Activated T-cell treated with anti-CD3 and anti-CD28 coated beads, Interleukin-2, amount 50 U/mL, for 24 hours (primary cell): Measurements from ENCODE around the gene BIRC5.

Source experiments
- DNase-seq: peaks from one replicate; pipeline ENCODE4 v3.0.0-alpha.2; 2020
- H3K27ac Mint-ChIP-seq: 2 replicates; pipeline ENCODE4 v1.8.0; 2020; ENCODE audit warnings: mild to moderate bottlenecking, mixed read lengths
- H3K27me3 Mint-ChIP-seq: 2 replicates; pipeline ENCODE4 v1.8.0; 2020; ENCODE audit warnings: mixed read lengths
- H3K36me3 Mint-ChIP-seq: 2 replicates; pipeline ENCODE4 v1.8.0; 2020; ENCODE audit warnings: low read depth, mixed read lengths
- H3K4me1 Mint-ChIP-seq: 2 replicates; pipeline ENCODE4 v1.8.0; 2020; ENCODE audit warnings: low read depth, mixed read lengths
- H3K4me3 Mint-ChIP-seq: 2 replicates; pipeline ENCODE4 v1.8.0; 2020; ENCODE audit warnings: mild to moderate bottlenecking, moderate library complexity, mixed read lengths
- H3K9me3 Mint-ChIP-seq: 2 replicates; pipeline ENCODE4 v1.8.0; 2020; ENCODE audit warnings: mixed read lengths

Gene BIRC5

DNA sequence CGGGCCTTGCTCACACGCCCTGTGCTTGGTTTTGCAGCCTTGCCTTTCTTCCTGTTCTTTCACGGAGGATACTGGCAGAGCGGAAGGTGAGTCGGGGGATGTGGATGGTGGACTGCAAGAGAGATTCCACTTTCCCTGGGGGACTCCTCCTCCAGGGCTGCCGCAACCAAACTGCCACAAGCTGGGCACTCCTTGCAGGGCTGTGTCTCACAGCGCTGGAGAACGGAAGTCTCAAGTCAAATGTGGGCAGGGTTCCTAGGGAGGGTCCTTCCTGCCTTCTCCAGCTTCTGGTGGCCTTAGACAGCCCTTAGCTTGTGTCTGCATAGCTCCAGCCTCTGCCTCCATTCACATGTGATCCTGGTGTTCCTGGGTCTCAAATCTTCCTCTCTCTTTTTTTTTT is 11.4 kb upstream of the BIRC5 start:
- no peak overlapping the region for H3K27ac Mint-ChIP-seq
- no peak for DNase-seq
- H3K9me3 Mint-ChIP-seq: no peaks in the 10 kb centered on the region
- no peaks in the 10 kb centered on the region for H3K27me3 Mint-ChIP-seq
- peaks cover 3% of the 10 kb centered on the region for H3K4me1 Mint-ChIP-seq
- H3K4me3 Mint-ChIP-seq: no peak overlapping the region
- peaks cover 29% of the 10 kb centered on the region for H3K36me3 Mint-ChIP-seq

DNA sequence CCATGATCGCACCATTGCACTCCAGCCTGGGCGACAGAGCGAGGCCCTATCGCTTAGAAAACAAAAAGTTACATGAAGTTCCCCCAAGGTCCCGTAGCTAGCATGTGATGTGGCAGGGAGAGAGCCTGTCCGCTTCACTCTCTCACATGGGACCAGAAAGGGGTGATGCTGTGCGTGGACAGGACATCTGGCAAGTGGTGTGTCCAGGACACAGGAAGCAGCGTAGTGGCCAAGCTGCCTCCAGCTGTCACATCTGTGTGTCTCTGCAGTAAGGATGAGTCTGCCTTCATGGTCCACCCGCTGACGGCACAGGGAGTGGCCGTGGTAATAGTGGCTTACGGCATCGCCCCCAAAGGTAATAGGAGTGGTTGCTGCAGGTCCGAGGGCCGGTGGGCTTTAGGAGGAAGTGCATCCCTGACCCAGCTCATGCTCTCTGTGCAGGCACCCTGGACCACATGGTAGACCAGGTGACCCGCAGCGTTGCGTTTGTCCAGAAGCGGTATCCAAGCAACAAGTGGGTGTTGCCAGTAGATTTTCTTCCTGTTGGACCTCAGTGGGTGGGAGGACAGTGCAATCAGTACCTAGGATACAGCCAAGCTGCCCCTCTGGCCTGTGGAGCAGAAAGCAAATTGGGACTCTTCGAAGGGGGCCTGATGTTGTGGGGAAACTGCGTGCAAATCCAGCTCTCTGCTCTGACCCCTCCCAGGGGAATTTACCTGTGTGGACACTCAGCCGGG is 9.5 kb upstream of the BIRC5 start:
- Mint-ChIP-seq H3K27ac (no peak overlapping the region), H3K4me1 (no peaks in the 10 kb centered on the region), H3K36me3 (peaks cover 18% of the 10 kb centered on the region), H3K27me3 (no peaks in the 10 kb centered on the region), H3K4me3 (no peak overlapping the region), H3K9me3 (no peaks in the 10 kb centered on the region)
- no peak for DNase-seq

- Mint-ChIP-seq H3K4me3 (no peak overlapping the region), H3K9me3 (no peaks in the 10 kb centered on the region), H3K27ac (no peak overlapping the region), H3K4me1 (no peaks in the 10 kb centered on the region), H3K27me3 (no peaks in the 10 kb centered on the region), H3K36me3 (peaks cover 18% of the 10 kb centered on the region)
- no peak for DNase-seq
These were observed 8.8 kb upstream of the BIRC5 start for GRCh38 chr17:78205124-78205775.

GRCh38 chr17:78206298-78206697 is 7.8 kb upstream of the BIRC5 start:
- peaks cover 18% of the 10 kb centered on the region for H3K36me3 Mint-ChIP-seq
- H3K27ac Mint-ChIP-seq: no peak overlapping the region
- DNase-seq: no peak
- H3K9me3 Mint-ChIP-seq: no peaks in the 10 kb centered on the region
- H3K4me1 Mint-ChIP-seq: no peaks in the 10 kb centered on the region
- H3K27me3 Mint-ChIP-seq: no peaks in the 10 kb centered on the region
- H3K4me3 Mint-ChIP-seq: no peak overlapping the region

DNA sequence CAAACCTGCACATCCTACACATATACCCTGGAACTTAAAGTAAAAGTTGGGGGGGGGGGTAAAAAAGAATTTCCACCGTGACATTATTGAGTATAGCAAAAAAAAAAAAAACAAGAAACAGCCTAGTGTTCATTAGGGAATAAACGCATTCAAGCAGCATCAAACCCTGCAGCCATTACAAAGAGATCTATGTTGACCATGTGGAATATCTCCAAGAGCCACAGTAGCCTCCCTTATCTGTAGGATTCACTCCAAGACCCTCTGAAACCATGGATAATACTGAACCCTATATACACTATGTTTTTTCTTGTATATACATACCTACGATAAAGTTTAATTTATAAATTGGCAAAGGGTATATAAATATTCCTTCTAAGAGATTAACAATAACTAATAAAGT is 5.6 kb upstream of the BIRC5 start:
- Mint-ChIP-seq H3K9me3 (no peaks in the 10 kb centered on the region), H3K4me3 (no peak overlapping the region), H3K4me1 (no peaks in the 10 kb centered on the region), H3K27ac (no peak overlapping the region), H3K36me3 (peaks cover 18% of the 10 kb centered on the region), H3K27me3 (no peaks in the 10 kb centered on the region)
- DNase-seq: no peak

GRCh38 chr17:78210111-78210510 is 3.9 kb upstream of the BIRC5 start:
- no peak overlapping the region for H3K27ac Mint-ChIP-seq
- H3K27me3 Mint-ChIP-seq: no peaks in the 10 kb centered on the region
- no peak overlapping the region for H3K4me3 Mint-ChIP-seq
- H3K4me1 Mint-ChIP-seq: peaks cover 6% of the 10 kb centered on the region
- no peak for DNase-seq
- H3K9me3 Mint-ChIP-seq: no peaks in the 10 kb centered on the region
- peaks cover 20% of the 10 kb centered on the region for H3K36me3 Mint-ChIP-seq

- H3K9me3 Mint-ChIP-seq: no peaks in the 10 kb centered on the region
- H3K4me3 Mint-ChIP-seq: no peak overlapping the region
- DNase-seq: no peak
- peaks cover 11% of the 10 kb centered on the region for H3K4me1 Mint-ChIP-seq
- H3K27me3 Mint-ChIP-seq: no peaks in the 10 kb centered on the region
- H3K36me3 Mint-ChIP-seq: peaks cover 19% of the 10 kb centered on the region
- H3K27ac Mint-ChIP-seq: no peak overlapping the region
These were observed 3.0 kb upstream of the BIRC5 start for GRCh38 chr17:78211032-78211431.

DNA sequence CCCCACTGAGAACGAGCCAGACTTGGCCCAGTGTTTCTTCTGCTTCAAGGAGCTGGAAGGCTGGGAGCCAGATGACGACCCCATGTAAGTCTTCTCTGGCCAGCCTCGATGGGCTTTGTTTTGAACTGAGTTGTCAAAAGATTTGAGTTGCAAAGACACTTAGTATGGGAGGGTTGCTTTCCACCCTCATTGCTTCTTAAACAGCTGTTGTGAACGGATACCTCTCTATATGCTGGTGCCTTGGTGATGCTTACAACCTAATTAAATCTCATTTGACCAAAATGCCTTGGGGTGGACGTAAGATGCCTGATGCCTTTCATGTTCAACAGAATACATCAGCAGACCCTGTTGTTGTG is 631 bp downstream of the BIRC5 start:
- Mint-ChIP-seq H3K4me1 (peaks cover 12% of the 10 kb centered on the region), H3K36me3 (peaks cover 38% of the 10 kb centered on the region), H3K4me3 (peak overlapping the region; percentile 95), H3K27ac (peak overlapping the region; percentile 90), H3K9me3 (no peaks in the 10 kb centered on the region), H3K27me3 (no peaks in the 10 kb centered on the region)
- no peak for DNase-seq

GRCh38 chr17:78219396-78220150 is 5.5 kb downstream of the BIRC5 start:
- H3K36me3 Mint-ChIP-seq: peaks cover 75% of the 10 kb centered on the region
- no peak for DNase-seq

GRCh38 chr17:78223061-78223460 is 9.0 kb downstream of the BIRC5 start:
- Mint-ChIP-seq H3K4me1 (peaks cover 8% of the 10 kb centered on the region), H3K27me3 (peaks cover 5% of the 10 kb centered on the region), H3K36me3 (peaks cover 62% of the 10 kb centered on the region), H3K9me3 (no peaks in the 10 kb centered on the region), H3K4me3 (no peak overlapping the region), H3K27ac (no peak overlapping the region)
- no peak for DNase-seq

More at GRCh38 chr17:78219396-78220150, 5.5 kb downstream of the BIRC5 start:
- no peaks in the 10 kb centered on the region for H3K9me3 Mint-ChIP-seq
- H3K27me3 Mint-ChIP-seq: no peaks in the 10 kb centered on the region
- peaks cover 9% of the 10 kb centered on the region for H3K4me1 Mint-ChIP-seq
- H3K4me3 Mint-ChIP-seq: no peak overlapping the region
- no peak overlapping the region for H3K27ac Mint-ChIP-seq

DNA sequence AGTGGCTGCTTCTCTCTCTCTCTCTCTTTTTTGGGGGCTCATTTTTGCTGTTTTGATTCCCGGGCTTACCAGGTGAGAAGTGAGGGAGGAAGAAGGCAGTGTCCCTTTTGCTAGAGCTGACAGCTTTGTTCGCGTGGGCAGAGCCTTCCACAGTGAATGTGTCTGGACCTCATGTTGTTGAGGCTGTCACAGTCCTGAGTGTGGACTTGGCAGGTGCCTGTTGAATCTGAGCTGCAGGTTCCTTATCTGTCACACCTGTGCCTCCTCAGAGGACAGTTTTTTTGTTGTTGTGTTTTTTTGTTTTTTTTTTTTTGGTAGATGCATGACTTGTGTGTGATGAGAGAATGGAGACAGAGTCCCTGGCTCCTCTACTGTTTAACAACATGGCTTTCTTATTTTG is 9.7 kb downstream of the BIRC5 start:
- Mint-ChIP-seq H3K36me3 (peaks cover 59% of the 10 kb centered on the region), H3K27me3 (peaks cover 12% of the 10 kb centered on the region), H3K9me3 (no peaks in the 10 kb centered on the region), H3K4me1 (peaks cover 8% of the 10 kb centered on the region), H3K4me3 (no peak overlapping the region), H3K27ac (peak overlapping the region; percentile 41)
- DNase-seq: no peak

DNA sequence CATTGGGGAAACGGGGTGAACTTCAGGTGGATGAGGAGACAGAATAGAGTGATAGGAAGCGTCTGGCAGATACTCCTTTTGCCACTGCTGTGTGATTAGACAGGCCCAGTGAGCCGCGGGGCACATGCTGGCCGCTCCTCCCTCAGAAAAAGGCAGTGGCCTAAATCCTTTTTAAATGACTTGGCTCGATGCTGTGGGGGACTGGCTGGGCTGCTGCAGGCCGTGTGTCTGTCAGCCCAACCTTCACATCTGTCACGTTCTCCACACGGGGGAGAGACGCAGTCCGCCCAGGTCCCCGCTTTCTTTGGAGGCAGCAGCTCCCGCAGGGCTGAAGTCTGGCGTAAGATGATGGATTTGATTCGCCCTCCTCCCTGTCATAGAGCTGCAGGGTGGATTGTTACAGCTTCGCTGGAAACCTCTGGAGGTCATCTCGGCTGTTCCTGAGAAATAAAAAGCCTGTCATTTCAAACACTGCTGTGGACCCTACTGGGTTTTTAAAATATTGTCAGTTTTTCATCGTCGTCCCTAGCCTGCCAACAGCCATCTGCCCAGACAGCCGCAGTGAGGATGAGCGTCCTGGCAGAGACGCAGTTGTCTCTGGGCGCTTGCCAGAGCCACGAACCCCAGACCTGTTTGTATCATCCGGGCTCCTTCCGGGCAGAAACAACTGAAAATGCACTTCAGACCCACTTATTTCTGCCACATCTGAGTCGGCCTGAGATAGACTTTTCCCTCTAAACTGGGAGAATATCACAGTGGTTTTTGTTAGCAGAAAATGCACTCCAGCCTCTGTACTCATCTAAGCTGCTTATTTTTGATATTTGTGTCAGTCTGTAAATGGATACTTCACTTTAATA is 10.4 kb downstream of the BIRC5 start:
- Mint-ChIP-seq H3K36me3 (peaks cover 52% of the 10 kb centered on the region), H3K27ac (no peak overlapping the region), H3K9me3 (no peaks in the 10 kb centered on the region), H3K27me3 (peaks cover 12% of the 10 kb centered on the region), H3K4me1 (peaks cover 8% of the 10 kb centered on the region), H3K4me3 (no peak overlapping the region)
- DNase-seq: no peak

DNA sequence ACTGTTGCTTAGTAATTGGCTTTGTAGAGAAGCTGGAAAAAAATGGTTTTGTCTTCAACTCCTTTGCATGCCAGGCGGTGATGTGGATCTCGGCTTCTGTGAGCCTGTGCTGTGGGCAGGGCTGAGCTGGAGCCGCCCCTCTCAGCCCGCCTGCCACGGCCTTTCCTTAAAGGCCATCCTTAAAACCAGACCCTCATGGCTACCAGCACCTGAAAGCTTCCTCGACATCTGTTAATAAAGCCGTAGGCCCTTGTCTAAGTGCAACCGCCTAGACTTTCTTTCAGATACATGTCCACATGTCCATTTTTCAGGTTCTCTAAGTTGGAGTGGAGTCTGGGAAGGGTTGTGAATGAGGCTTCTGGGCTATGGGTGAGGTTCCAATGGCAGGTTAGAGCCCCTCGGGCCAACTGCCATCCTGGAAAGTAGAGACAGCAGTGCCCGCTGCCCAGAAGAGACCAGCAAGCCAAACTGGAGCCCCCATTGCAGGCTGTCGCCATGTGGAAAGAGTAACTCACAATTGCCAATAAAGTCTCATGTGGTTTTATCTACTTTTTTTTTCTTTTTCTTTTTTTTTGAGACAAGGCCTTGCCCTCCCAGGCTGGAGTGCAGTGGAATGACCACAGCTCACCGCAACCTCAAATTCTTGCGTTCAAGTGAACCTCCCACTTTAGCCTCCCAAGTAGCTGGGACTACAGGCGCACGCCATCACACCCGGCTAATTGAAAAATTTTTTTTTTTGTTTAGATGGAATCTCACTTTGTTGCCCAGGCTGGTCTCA is 11.2 kb downstream of the BIRC5 start:
- DNase-seq: no peak
- Mint-ChIP-seq H3K4me1 (peaks cover 8% of the 10 kb centered on the region), H3K9me3 (no peaks in the 10 kb centered on the region), H3K27ac (no peak overlapping the region), H3K27me3 (peaks cover 13% of the 10 kb centered on the region), H3K36me3 (peaks cover 46% of the 10 kb centered on the region), H3K4me3 (no peak overlapping the region)
